Liver (tissue), 9 donors: Measurements from ENCODE around the gene RPL9. TPM values are rescaled to one million over a fixed set of nuclear protein-coding genes. Genes with fewer than 3 reads are reported as not detected.
A peak's percentile ranks its signal among the peaks of the same experiment; 100 is the strongest.
"Not testable (repeated sequence)": the region's sequence is repeated elsewhere in the genome, so short reads cannot be mapped to it uniquely, and the experiment has no call there.

Experiments
- DNase-seq: peaks from one replicate; pipeline ENCODE4 v3.0.0-alpha.2; 2017; ENCODE audit warnings: low spot score
- H3K27ac ChIP-seq, 2 donors: one replicate each; pipeline ENCODE4 v1.7.0; 2013; ENCODE audit warnings: inconsistent platforms in 2 of 2, low read length in 2 of 2, control low read depth in 1 of 2, low read depth in 1 of 2, mild to moderate bottlenecking in 1 of 2
- H3K27me3 ChIP-seq, 4 donors: one replicate each; pipeline versions ENCODE4 v1.6.1 to v1.7.0; 2013; ENCODE audit warnings: low read length in 3 of 4, inconsistent platforms in 1 of 4, mild to moderate bottlenecking in 1 of 4, moderate library complexity in 1 of 4; ENCODE audit not compliant: control insufficient read depth in 4 of 4, insufficient read depth in 4 of 4
- H3K36me3 ChIP-seq, 4 donors: one replicate each; pipeline versions ENCODE4 v1.6.1 to v1.7.0; 2013; ENCODE audit warnings: low read length in 3 of 4, mild to moderate bottlenecking in 3 of 4, low read depth in 1 of 4, moderate library complexity in 1 of 4; ENCODE audit not compliant: control insufficient read depth in 4 of 4, insufficient read depth in 3 of 4
- H3K4me1 ChIP-seq, 4 donors: one replicate each; pipeline versions ENCODE4 v1.6.1 to v1.7.0; 2013; ENCODE audit warnings: low read length in 3 of 4, mild to moderate bottlenecking in 3 of 4, moderate library complexity in 1 of 4; ENCODE audit not compliant: control insufficient read depth in 4 of 4, insufficient read depth in 4 of 4
- H3K4me3 ChIP-seq, 3 donors: one replicate each; pipeline versions ENCODE4 v1.6.1 to v1.7.0; 2013; ENCODE audit warnings: low read length in 3 of 3, control low read depth in 1 of 3, low read depth in 1 of 3, mild to moderate bottlenecking in 1 of 3
- H3K9ac ChIP-seq, 2 donors: one replicate each; pipeline ENCODE4 v1.7.0; 2013; ENCODE audit warnings: low read length in 2 of 2, mild to moderate bottlenecking in 2 of 2, moderate library complexity in 2 of 2, control low read depth in 1 of 2, low read depth in 1 of 2
- H3K9me3 ChIP-seq, 4 donors: one replicate each; pipeline versions ENCODE4 v1.6.1 to v1.7.0; 2013; ENCODE audit warnings: low read length in 3 of 4; ENCODE audit not compliant: control insufficient read depth in 4 of 4
- ATF3 ChIP-seq: IDR thresholded peaks from 2 replicates; pipeline ENCODE4 v1.6.1; 2016; ENCODE audit warnings: antibody characterized with exemption
- CTCF ChIP-seq: fragments of 150-350 bp; IDR thresholded peaks from 2 replicates; pipeline ENCODE4 v1.5.1; 2017; ENCODE audit warnings: improper control_type of control experiment, low read depth, low read length; ENCODE audit not compliant: missing input control
- EGR1 ChIP-seq, 2 donors: IDR thresholded peaks; 2 replicates each; pipeline ENCODE4 v1.6.1; 2016 to 2018; ENCODE audit warnings: antibody characterized with exemption in 2 of 2, low read depth in 2 of 2
- FOXA1 ChIP-seq: IDR thresholded peaks from 2 replicates; pipeline ENCODE4 v1.6.1; 2016; ENCODE audit warnings: antibody characterized with exemption
- FOXA2 ChIP-seq: IDR thresholded peaks from 2 replicates; pipeline ENCODE4 v1.6.1; 2016; ENCODE audit warnings: antibody characterized with exemption
- GABPA ChIP-seq, 2 donors: IDR thresholded peaks in 1 of 2; conservative IDR thresholded peaks in 1 of 2; 2 replicates each; pipeline ENCODE4 v1.6.1; 2016; ENCODE audit warnings: antibody characterized with exemption in 2 of 2, mild to moderate bottlenecking in 1 of 2, moderate library complexity in 1 of 2
- HNF4A ChIP-seq, 2 donors: conservative IDR thresholded peaks; 2 replicates each; pipeline ENCODE4 v1.6.1; 2016; ENCODE audit warnings: antibody characterized with exemption in 2 of 2, mild to moderate bottlenecking in 2 of 2
- HNF4G ChIP-seq: IDR thresholded peaks from 2 replicates; pipeline ENCODE4 v1.6.1; 2016; ENCODE audit warnings: antibody characterized with exemption
- JUND ChIP-seq, 2 donors: IDR thresholded peaks; 2 replicates each; pipeline ENCODE4 v1.6.1; 2016; ENCODE audit warnings: antibody characterized with exemption in 2 of 2
- MAX ChIP-seq: IDR thresholded peaks from 2 replicates; pipeline ENCODE4 v1.6.1; 2016; ENCODE audit warnings: antibody characterized with exemption
- NR2F2 ChIP-seq: IDR thresholded peaks from 2 replicates; pipeline ENCODE4 v1.6.1; 2016; ENCODE audit warnings: antibody characterized with exemption
- RAD21 ChIP-seq, 2 donors: IDR thresholded peaks; 2 replicates each; pipeline ENCODE4 v1.6.1; 2016; ENCODE audit warnings: antibody characterized with exemption in 2 of 2, mild to moderate bottlenecking in 2 of 2
- REST ChIP-seq: IDR thresholded peaks from 2 replicates; pipeline ENCODE4 v1.6.1; 2016; ENCODE audit warnings: antibody characterized with exemption, mild to moderate bottlenecking
- RXRA ChIP-seq, 2 donors: IDR thresholded peaks; 2 replicates each; pipeline ENCODE4 v1.6.1; 2017 to 2018; ENCODE audit warnings: antibody characterized with exemption in 2 of 2, mild to moderate bottlenecking in 1 of 2
- SP1 ChIP-seq: IDR thresholded peaks from 2 replicates; pipeline ENCODE4 v1.6.1; 2018; ENCODE audit warnings: antibody characterized with exemption, mild to moderate bottlenecking
- TAF1 ChIP-seq: conservative IDR thresholded peaks from 2 replicates; pipeline ENCODE4 v1.6.1; 2016; ENCODE audit warnings: antibody characterized with exemption, mild to moderate bottlenecking
- YY1 ChIP-seq: IDR thresholded peaks from 2 replicates; pipeline ENCODE4 v1.6.1; 2016; ENCODE audit warnings: antibody characterized with exemption, mild to moderate bottlenecking
- ZBTB33 ChIP-seq: IDR thresholded peaks from 2 replicates; pipeline ENCODE4 v1.6.1; 2016; ENCODE audit warnings: antibody characterized with exemption
- WGBS: extraction: QIAGEN DNeasy Blood & Tissue Kit; methylation state at CpG from one replicate; pipeline ENCODE4 v1.1.7; 2013; 5-methylcytosine and 5-hydroxymethylcytosine counted together
- polyA plus RNA-seq, 2 donors: library from polyadenylated mRNA; stranded (reverse) in 1 of 2; unstranded in 1 of 2; fragments of 200-250 nt in 1 of 2; fragments of >200 nt in 1 of 2; fragmentation: Nextera tagmentation in 1 of 2; extraction: Ambion mirVana in 1 of 2; gene quantifications; one replicate each; pipeline versions ENCODE4 v1.2.1 to v1.2.3, GENCODE V29; 2013 to 2015
- total RNA-seq, 2 donors: library from RNA; depleted of rRNA; stranded (reverse); fragments of >200 nt; gene quantifications; one replicate each; pipeline ENCODE4 v1.2.3, GENCODE V29; 2014
- donor health status: healthy.
- donor health status: healthy.
- donor health status: healthy.
- donor health status: healthy.
- donor health status: healthy.

Gene RPL9
- total and polyA plus RNA-seq, 4 donors = 427 to 1,176 (median 615) TPM

GRCh38 chr4:39425297-39425696 lies 33.4 kb downstream of the RPL9 start:
- H3K27me3 ChIP-seq, H3K36me3 ChIP-seq, H3K9me3 ChIP-seq, DNase-seq, H3K4me3 ChIP-seq, H3K27ac ChIP-seq, H3K9ac ChIP-seq: not testable (repeated sequence)
- peak; percentile 30 to 32 for TF ChIP-seq HNF4A (conservative IDR thresholded peaks at IDR 0.05)
- 39% methylated on average over 1 of the region's 1 CpG for WGBS
- H3K4me1 ChIP-seq = peaks cover 7 to 37% (median 19%) of the 10 kb centered on the region in 4 donors

GRCh38 chr4:39422247-39422646 lies 36.5 kb downstream of the RPL9 start:
- TF ChIP-seq JUND (IDR thresholded peaks at IDR 0.05) = no peak
- H3K27me3 ChIP-seq = no peaks in the 10 kb centered on the region
- no peak overlapping the region for H3K9ac ChIP-seq
- 68% methylated on average over 3 of the region's 3 CpGs for WGBS
- H3K27ac ChIP-seq = peak overlapping the region in 1 of 2 donors; percentile 5
- no peaks in the 10 kb centered on the region for H3K36me3 ChIP-seq
- H3K4me3 ChIP-seq = no peak overlapping the region
- peaks cover 4 to 21% (median 10%) of the 10 kb centered on the region in 4 donors for H3K4me1 ChIP-seq
- DNase-seq = no peak
- no peaks in the 10 kb centered on the region for H3K9me3 ChIP-seq

- H3K9ac ChIP-seq = peak overlapping the region in 1 of 2 donors; percentile 7
- H3K27ac ChIP-seq = peak overlapping the region; percentile 65 to 71
- 31% methylated on average over 2 of the region's 2 CpGs for WGBS
- H3K27me3 ChIP-seq = no peaks in the 10 kb centered on the region
- DNase-seq = no peak
- TF ChIP-seq MAX (peak; percentile 56), JUND (IDR thresholded peaks at IDR 0.05) (peak in 1 of 2 donors; percentile 50), ZBTB33 (peak; percentile 51), RXRA (IDR thresholded peaks at IDR 0.05) (peak; percentile 85 to 90), SP1 (peak; percentile 57), GABPA (IDR thresholded peaks at IDR 0.05 in 1 of 2, conservative IDR thresholded peaks at IDR 0.05 in 1 of 2) (no peak), FOXA1 (no peak), HNF4G (no peak), RAD21 (IDR thresholded peaks at IDR 0.05) (peak; percentile 24 to 33), CTCF (no peak), YY1 (no peak), NR2F2 (peak; percentile 57), EGR1 (IDR thresholded peaks at IDR 0.05; ENCODE audit: low read depth in 2 of 2) (peak in 1 of 2 donors; percentile 54), HNF4A (conservative IDR thresholded peaks at IDR 0.05) (peak; percentile 72 to 73), FOXA2 (no peak), TAF1 (no peak), ATF3 (peak; percentile 53), REST (no peak)
- peaks cover 9 to 38% (median 21%) of the 10 kb centered on the region in 4 donors for H3K4me1 ChIP-seq
- no peak overlapping the region for H3K4me3 ChIP-seq
- no peaks in the 10 kb centered on the region for H3K9me3 ChIP-seq
- no peaks in the 10 kb centered on the region for H3K36me3 ChIP-seq
Measured at GRCh38 chr4:39415678-39416283, 42.9 kb downstream of the RPL9 start.

GRCh38 chr4:39411561-39411960 lies 47.2 kb downstream of the RPL9 start:
- peak overlapping the region in 1 of 3 donors; percentile 60 for H3K4me3 ChIP-seq
- DNase-seq, H3K27me3 ChIP-seq, H3K9me3 ChIP-seq, H3K36me3 ChIP-seq: not testable (repeated sequence)
- peak overlapping the region; percentile 84 to 89 for H3K27ac ChIP-seq
- 65% methylated on average over 8 of the region's 8 CpGs for WGBS
- H3K4me1 ChIP-seq = peaks cover 4 to 31% (median 18%) of the 10 kb centered on the region in 4 donors
- peak overlapping the region in 1 of 2 donors; percentile 25 for H3K9ac ChIP-seq
